Measurements from ENCODE around the gene ZMYM4. TPM values are rescaled to one million over a fixed set of nuclear protein-coding genes. Genes with fewer than 3 reads are reported as not detected.
A peak's percentile ranks its signal among the peaks of the same experiment; 100 is the strongest.

Gene ZMYM4
- total RNA-seq, 1 donor from 2014 or later = 9.6 TPM

DNA sequence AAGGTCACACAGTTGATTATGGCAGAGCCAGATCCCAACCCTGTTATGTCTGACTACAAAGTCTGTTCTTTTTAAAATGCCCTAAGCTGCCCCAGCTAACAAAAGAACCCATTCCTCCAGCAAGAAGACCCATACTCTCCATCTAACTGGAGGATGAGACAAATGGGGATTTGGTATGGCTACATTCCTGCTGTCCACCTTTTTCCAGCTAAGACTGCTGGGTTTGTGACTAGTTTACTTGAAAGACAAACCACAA lies 175.9 kb downstream of the ZMYM4 start:
- DNase-seq (ENCODE audit: low spot score in 2 of 2) = no peak
- Histone ChIP-seq H3K27me3 (no peaks in the 10 kb centered on the region), H3K9me3 (no peaks in the 10 kb centered on the region), H3K36me3 (peaks cover 72 to 82% of the 10 kb centered on the region in 2 donors), H3K27ac (no peak overlapping the region), H3K4me3 (no peak overlapping the region), H3K4me1 (no peaks in the 10 kb centered on the region)
- intact Hi-C loops (cut with DNase I) = no loop called here
- TF ChIP-seq, protein P1, sequence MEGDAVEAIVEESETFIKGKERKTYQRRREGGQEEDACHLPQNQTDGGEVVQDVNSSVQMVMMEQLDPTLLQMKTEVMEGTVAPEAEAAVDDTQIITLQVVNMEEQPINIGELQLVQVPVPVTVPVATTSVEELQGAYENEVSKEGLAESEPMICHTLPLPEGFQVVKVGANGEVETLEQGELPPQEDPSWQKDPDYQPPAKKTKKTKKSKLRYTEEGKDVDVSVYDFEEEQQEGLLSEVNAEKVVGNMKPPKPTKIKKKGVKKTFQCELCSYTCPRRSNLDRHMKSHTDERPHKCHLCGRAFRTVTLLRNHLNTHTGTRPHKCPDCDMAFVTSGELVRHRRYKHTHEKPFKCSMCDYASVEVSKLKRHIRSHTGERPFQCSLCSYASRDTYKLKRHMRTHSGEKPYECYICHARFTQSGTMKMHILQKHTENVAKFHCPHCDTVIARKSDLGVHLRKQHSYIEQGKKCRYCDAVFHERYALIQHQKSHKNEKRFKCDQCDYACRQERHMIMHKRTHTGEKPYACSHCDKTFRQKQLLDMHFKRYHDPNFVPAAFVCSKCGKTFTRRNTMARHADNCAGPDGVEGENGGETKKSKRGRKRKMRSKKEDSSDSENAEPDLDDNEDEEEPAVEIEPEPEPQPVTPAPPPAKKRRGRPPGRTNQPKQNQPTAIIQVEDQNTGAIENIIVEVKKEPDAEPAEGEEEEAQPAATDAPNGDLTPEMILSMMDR (IDR thresholded peaks at IDR 0.05) = no peak

DNA sequence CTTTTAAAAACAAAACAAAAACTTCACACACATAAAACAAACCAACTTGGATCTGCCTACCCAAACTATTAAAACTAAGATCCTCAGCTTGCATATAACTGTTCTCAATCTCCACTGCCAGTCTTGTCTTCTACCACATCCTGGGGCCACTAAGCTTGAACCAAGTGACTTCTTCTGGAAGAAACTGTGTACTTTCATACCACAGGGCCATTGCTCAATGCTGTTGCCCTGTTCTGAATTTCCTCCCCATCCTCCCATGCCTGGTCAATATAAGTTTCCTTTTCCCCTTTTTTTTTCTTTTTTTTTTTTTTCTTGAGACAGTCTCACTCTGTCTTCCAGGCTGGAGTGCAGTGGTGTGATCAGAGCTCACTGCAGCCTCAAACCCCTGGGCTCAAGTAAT lies 178.8 kb downstream of the ZMYM4 start:
- Histone ChIP-seq H3K36me3 (peaks cover 50 to 68% of the 10 kb centered on the region in 2 donors), H3K4me3 (no peak overlapping the region), H3K27ac (no peak overlapping the region), H3K9me3 (no peaks in the 10 kb centered on the region), H3K27me3 (no peaks in the 10 kb centered on the region), H3K4me1 (peaks cover 6 to 10% of the 10 kb centered on the region in 2 donors)
- intact Hi-C loops (cut with DNase I) = no loop called here
- DNase-seq (ENCODE audit: low spot score in 2 of 2) = no peak
- TF ChIP-seq, protein P1 (IDR thresholded peaks at IDR 0.05) = no peak

DNA sequence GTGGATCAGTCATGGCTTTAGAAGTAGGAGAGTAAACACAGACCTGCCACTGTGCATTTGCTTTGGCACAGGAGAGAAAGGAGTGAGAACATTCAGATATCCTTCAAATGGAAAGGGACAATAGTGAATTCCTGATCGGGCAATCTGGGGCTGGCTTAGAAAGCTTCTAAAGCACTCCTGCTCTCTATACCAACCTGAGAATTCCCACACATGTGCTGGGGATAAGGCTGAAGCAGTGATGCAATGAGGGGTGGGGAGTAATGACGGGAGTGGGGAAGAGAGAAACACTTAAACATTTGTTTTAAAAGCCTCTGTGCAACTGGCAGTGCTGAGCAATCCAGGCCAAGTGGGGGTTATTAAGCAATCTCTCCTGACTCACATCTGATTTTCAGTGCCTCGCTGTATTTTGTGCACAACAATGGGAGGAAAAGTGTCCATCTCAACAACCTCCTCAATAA lies 179.9 kb downstream of the ZMYM4 start:
- H3K9me3 ChIP-seq = no peaks in the 10 kb centered on the region
- H3K4me3 ChIP-seq = no peak overlapping the region
- H3K36me3 ChIP-seq = peaks cover 42 to 64% of the 10 kb centered on the region in 2 donors
- intact Hi-C loops (cut with DNase I) = no loop called here
- H3K27ac ChIP-seq = no peak overlapping the region
- TF ChIP-seq, protein P1 (IDR thresholded peaks at IDR 0.05) = no peak
- DNase-seq (ENCODE audit: low spot score in 2 of 2) = no peak
- peaks cover 9 to 12% of the 10 kb centered on the region in 2 donors for H3K4me1 ChIP-seq
- no peaks in the 10 kb centered on the region for H3K27me3 ChIP-seq

DNA sequence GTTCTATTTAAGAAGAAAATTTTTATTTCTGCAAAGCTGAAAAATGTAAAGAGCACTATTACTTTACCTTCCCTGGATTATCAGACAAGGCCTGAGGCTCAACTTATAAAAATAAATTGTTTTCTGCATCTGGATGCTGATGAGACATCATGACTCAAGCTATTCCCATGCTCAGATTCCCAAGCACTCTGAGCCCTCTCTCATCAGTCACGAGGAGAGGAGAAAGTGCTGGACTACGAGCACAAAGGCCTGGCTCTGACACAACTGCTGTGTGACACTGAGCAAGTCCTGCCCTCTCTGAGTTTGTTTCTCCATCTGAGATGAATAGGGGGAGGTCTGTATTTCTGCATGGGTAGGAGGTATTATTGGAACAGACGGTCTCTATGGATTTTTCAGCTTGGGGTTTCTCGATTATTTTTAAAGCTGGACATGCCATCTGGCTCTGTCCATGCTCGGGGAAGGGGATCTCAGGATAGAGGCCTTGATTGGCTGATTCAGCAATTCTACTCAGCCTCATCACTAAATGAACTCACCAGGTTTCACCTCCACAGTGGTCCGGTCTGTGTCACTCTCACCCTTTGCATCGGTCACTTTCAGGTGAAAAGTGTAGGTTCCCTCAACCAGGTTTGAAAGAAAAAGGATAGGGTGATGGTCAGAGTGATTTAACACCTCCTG lies 181.0 kb downstream of the ZMYM4 start:
- TF ChIP-seq, protein P1 (IDR thresholded peaks at IDR 0.05) = no peak
- Histone ChIP-seq H3K27me3 (no peaks in the 10 kb centered on the region), H3K4me3 (no peak overlapping the region), H3K4me1 (peaks cover 9 to 12% of the 10 kb centered on the region in 2 donors), H3K9me3 (no peaks in the 10 kb centered on the region), H3K27ac (no peak overlapping the region), H3K36me3 (peaks cover 40 to 64% of the 10 kb centered on the region in 2 donors)
- intact Hi-C loops (cut with DNase I) = loop anchor here (2.0 to 5.0 kb wide), 3 partner anchors 107 to 323 kb away; partner anchors contain the start of genes KIAA0319L and NCDN
- no peak for DNase-seq (ENCODE audit: low spot score in 2 of 2)

DNA sequence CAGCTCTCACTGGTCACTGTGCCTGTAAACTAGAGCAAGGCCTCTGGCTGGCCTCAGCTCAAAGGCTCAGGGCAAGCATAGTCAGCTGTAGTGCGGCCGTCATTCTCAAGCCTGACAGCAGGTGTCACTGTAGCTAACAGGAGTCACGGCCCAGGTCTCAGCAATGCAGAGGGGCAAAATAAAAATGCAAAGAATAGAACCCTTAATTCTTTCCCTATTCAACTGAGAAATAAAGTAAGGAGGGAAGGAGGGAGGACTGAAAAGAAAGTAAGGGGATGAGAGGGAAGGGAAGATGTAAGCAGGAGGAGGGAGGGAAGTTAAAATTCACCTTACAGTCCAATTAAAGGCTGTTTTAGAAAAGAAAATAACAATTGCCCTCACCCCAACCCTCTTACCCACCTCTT lies 182.6 kb downstream of the ZMYM4 start:
- intact Hi-C loops (cut with DNase I) = loop anchor here (1.0 to 5.0 kb wide), 4 partner anchors 106 to 321 kb away; partner anchors contain the start of genes KIAA0319L and NCDN
- TF ChIP-seq, protein P1 (IDR thresholded peaks at IDR 0.05) = peak; percentile 75 to 88 (median 85)
- no peak overlapping the region for H3K4me3 ChIP-seq
- DNase-seq (ENCODE audit: low spot score in 2 of 2) = peak; percentile 19 to 88
- H3K27me3 ChIP-seq = no peaks in the 10 kb centered on the region
- peaks cover 9 to 16% of the 10 kb centered on the region in 2 donors for H3K4me1 ChIP-seq
- H3K36me3 ChIP-seq = peaks cover 30 to 63% of the 10 kb centered on the region in 2 donors
- H3K9me3 ChIP-seq = no peaks in the 10 kb centered on the region
- no peak overlapping the region for H3K27ac ChIP-seq
